AG10803 (cell line): ENCODE data around the gene NPY2R.

Source experiments
- DNase-seq: peaks from one replicate; pipeline ENCODE4 v3.0.0; 2010; ENCODE audit warnings: low read depth
- H3K4me3 ChIP-seq: 2 replicates; pipeline ENCODE4 v1.5.1; 2011; ENCODE audit warnings: mild to moderate bottlenecking, low read length, control low read depth
- TF ChIP-seq, protein P1 (sequence below): conservative IDR thresholded peaks from 2 replicates; pipeline ENCODE4 v1.5.1; 2011; ENCODE audit warnings: mild to moderate bottlenecking, low read length, control low read depth, inconsistent platforms

NPY2R gene

DNA sequence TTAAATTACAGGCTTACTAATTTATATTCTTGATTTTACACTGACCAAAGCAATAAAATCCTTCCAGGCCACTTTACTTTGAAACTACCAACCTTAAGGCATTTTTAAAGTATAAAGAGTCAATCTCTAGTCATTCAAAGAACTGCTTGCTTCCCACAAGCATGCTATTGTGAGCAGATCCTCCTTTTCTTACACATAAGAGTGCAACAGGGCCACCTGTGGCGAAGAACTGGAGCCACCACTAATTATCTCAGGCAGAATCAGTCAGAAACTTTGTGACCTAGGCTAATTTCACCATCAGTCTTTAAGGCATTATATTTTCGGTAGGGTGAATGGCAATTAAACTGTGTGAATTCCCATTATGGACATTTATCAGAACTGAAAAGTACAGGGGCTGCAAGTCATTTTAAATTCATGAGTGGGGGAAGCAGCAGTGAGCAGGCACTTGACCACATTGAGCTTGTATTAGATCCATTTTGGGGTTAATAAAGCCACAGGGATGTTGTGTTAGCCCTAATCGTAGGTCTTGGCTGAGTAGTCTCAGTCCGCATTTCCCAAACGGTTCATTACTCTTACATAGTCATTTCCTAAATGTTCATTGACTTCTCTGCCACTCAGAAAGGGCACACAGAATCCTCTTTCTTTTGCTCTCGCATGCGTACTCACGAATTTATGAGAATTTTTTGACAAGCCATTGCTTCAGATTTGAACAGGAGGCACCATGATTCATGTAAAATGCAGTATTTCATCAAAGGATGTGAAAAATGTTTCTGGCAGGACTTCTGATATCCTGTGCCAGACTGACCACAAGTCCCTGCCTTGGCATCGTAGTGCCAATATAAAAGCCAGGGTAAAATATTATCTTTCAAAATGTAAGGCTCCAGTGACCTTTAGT lies 39.8 kb downstream of the NPY2R start:
- no peak for DNase-seq
- no peak overlapping the region for H3K4me3 ChIP-seq
- TF ChIP-seq, protein P1, sequence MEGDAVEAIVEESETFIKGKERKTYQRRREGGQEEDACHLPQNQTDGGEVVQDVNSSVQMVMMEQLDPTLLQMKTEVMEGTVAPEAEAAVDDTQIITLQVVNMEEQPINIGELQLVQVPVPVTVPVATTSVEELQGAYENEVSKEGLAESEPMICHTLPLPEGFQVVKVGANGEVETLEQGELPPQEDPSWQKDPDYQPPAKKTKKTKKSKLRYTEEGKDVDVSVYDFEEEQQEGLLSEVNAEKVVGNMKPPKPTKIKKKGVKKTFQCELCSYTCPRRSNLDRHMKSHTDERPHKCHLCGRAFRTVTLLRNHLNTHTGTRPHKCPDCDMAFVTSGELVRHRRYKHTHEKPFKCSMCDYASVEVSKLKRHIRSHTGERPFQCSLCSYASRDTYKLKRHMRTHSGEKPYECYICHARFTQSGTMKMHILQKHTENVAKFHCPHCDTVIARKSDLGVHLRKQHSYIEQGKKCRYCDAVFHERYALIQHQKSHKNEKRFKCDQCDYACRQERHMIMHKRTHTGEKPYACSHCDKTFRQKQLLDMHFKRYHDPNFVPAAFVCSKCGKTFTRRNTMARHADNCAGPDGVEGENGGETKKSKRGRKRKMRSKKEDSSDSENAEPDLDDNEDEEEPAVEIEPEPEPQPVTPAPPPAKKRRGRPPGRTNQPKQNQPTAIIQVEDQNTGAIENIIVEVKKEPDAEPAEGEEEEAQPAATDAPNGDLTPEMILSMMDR = no peak

DNA sequence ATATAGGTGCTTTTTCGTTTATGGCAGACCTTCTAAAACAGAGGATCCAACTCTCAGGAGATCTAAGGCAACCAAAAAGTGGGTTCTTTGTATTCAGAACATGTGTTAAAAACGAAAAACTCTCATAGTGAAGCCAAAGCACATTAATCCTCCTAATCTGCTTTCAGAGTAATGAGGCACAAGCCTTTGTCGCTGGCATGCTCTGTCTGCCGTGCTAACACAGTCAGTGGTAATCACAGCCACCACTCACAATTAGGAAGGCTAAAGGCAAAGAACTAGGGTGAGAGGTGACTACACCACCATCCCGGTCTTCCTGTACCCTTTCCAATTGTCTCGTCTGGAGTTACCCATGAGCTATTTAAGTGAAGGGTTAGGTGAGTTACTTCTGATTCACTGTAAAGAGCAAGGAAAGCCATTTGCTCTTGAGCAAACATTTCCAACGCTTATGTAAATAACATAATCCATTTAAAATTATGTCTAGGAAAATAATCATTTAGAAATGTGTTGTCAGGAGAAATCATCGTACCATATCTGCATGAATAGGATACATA lies 40.7 kb downstream of the NPY2R start:
- DNase-seq = no peak
- H3K4me3 ChIP-seq = no peak overlapping the region
- TF ChIP-seq, protein P1 = no peak

DNA sequence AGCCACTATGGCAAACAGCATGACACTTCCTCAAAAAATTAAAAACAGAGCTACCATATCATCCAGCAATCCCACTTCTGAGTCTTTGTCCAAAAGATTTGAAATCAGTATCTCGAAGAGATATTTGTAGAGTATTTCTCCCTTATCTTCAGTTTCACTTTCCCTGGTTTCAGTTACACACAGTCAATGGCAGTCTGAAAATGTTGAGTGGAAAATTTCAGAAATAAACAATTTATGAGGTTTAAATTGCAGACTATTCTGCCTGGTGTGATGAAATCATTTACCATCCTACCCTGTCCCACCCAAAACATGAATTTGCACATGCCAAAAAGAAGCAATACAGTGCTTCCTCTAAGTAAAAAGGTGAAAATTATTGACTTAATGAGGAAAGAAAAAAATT lies 43.9 kb downstream of the NPY2R start:
- TF ChIP-seq, protein P1 = no peak
- DNase-seq = no peak
- no peak overlapping the region for H3K4me3 ChIP-seq

DNA sequence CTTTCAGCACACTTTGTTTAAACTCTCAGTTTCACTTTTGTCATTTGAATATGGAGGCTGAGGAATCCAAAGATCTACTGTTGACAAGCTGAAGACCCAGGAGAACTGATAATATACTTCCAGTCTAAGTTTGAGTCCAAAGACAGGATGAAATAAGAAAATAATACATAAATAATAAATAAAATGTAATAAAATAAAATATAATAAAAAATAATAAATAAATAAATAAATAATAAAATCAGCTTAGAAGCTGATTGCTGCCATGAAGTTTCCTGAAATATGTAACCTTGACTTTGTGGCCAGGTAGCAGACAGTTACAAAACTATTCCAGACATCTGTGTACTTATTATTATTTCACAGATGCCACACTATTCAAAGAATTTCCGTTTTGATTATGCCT lies 55.0 kb downstream of the NPY2R start:
- TF ChIP-seq, protein P1 = no peak
- no peak overlapping the region for H3K4me3 ChIP-seq
- DNase-seq = no peak

DNA sequence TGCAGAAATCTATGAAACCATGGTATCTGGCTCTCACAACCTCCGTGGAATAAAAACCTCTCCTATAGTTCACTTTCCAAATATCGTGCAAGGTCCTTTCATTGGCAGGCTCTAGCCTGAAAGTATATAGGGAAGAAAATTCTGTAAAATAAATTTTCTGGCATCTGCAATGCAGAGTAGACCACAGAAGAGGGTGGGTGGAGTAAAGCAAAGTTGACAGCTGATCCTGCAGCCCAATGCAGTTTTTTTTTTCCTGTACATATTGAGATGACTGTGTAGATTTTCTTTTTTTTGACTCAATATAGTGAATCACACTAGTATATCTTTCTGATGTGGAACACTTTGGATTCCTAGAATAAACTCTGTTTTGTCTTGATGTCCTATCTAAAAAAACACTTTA lies 56.7 kb downstream of the NPY2R start:
- TF ChIP-seq, protein P1 = no peak
- no peak overlapping the region for H3K4me3 ChIP-seq
- no peak for DNase-seq
